Measurements from ENCODE around the gene SYP. TPM values are rescaled to one million over a fixed set of nuclear protein-coding genes. Genes with fewer than 3 reads are reported as not detected.
A peak's percentile ranks its signal among the peaks of the same experiment; 100 is the strongest.

The SYP gene
- total and polyA plus RNA-seq, 9 of the 15 experiments (the other 6 are each of a cell fraction or from before 2014, with no cell fraction given) = 0.48 to 5.1 (median 2.6) TPM

- Histone ChIP-seq H3K9ac (ENCODE audit: insufficient read depth in 1 of 2, low read depth in 2 of 2, low read length in 2 of 2) (peak overlapping the region; percentile 53 to 63), H4K20me1 (replicated peaks; ENCODE audit: control insufficient read depth, insufficient read depth, low read length) (no peaks in the 10 kb centered on the region), H3K36me3 (ENCODE audit: control insufficient read depth, insufficient read depth, low read length) (no peaks in the 10 kb centered on the region), H3K9me3 (replicated peaks; ENCODE audit: control insufficient read depth, insufficient read depth, low read depth, low read length) (no peaks in the 10 kb centered on the region), H2AFZ (ENCODE audit: low read depth, low read length) (peak overlapping the region; percentile 51; the same call in 1 of the 2 replicates), H3K79me2 (ENCODE audit: control insufficient read depth, insufficient read depth, low read length) (peaks cover 13% of the 10 kb centered on the region; the same call in 1 of the 3 replicates), H3K4me2 (ENCODE audit: insufficient read depth, low read length) (peak overlapping the region; percentile 71), H3K4me3 (peak overlapping the region; percentile 31; the same call in 1 of the 2 replicates), H3K9me1 (ENCODE audit: control insufficient read depth, insufficient read depth, low read length) (no peaks in the 10 kb centered on the region), H3K4me1 (replicated peaks in 1 of 2; ENCODE audit: control insufficient read depth in 2 of 2, insufficient read depth in 2 of 2, low read length in 2 of 2) (peaks cover 45 to 63% of the 10 kb centered on the region in 2 experiments), H3K27me3 (ENCODE audit: control insufficient read depth in 2 of 2, insufficient read depth in 2 of 2, low read length in 2 of 2) (no peaks in the 10 kb centered on the region), H3K27ac (ENCODE audit: extremely low read depth, low read depth, low read length) (peak overlapping the region; percentile 85)
- WGBS (ENCODE audit: insufficient coverage, low coverage, missing lambda C conversion rate) = 58% methylated on average over 23 of the region's 31 CpGs
- intact Hi-C loops (cut with micrococcal nuclease) (no loop called here), in situ Hi-C loops (cut with MboI) (no loop called here)
- no peak for FAIRE-seq
- ATAC-seq = no peak
- DNase-seq (ENCODE audit: extremely low read depth in 1 of 4, low spot score in 3 of 4) = no peak
- TSS peak; percentile 81 for BruUV-seq (replicated peaks)
- ChIA-PET POLR2A (interaction anchor here (0.6 kb wide), 1 partner anchor 131 kb away, joined by 3 read pairs; no protein-coding TSS in a partner anchor), CTCF (ENCODE audit: low intra/inter-chr PET ratio) (interaction anchor here (0.6 kb wide), 1 partner anchor 41 kb away, joined by 3 read pairs; the partner anchor contains the start of gene GPKOW)
- TF ChIP-seq TFAP4 (CRISPR knock-in tag; IDR thresholded peaks at IDR 0.05; ENCODE audit: borderline replicate concordance) (peak; percentile 61; the same call in 1 of the 2 replicates), RFX7 (CRISPR knock-in tag; IDR thresholded peaks at IDR 0.05) (no peak), RBFOX2 (IDR thresholded peaks at IDR 0.05; ENCODE audit: low read depth, low read length) (peak; percentile 38; the same call in 1 of the 2 replicates), LCOR (CRISPR knock-in tag; IDR thresholded peaks at IDR 0.05) (no peak), ZBTB33 (CRISPR knock-in tag; IDR thresholded peaks at IDR 0.05) (peak; percentile 79), POLR2G (IDR thresholded peaks at IDR 0.05; ENCODE audit: low read depth, low read length) (0 out of 2 replicates have a peak, but pooled peaks have one; percentile 24), KAT2B (IDR thresholded peaks at IDR 0.05; ENCODE audit: low read depth, low read length) (no peak), ZBTB7A (IDR thresholded peaks at IDR 0.05; ENCODE audit: borderline replicate concordance, control insufficient read depth, low read depth, low read length) (0 out of 2 replicates have a peak, but pooled peaks have one; percentile 19)
These were observed 35.2 kb downstream of the SYP start for GRCh38 chrX:49164589-49165360.
